GM21825 (cell line): ENCODE data around the gene MATCAP1.
A peak's percentile ranks its signal among the peaks of the same experiment; 100 is the strongest.

Experiments
- ATAC-seq: cut with Tn5 transposase; IDR thresholded peaks from one replicate; pipeline ENCODE4 v1.9.1; 2021; ENCODE audit warnings: mild to moderate bottlenecking, moderate library complexity; ENCODE audit not compliant: unreplicated experiment

Gene MATCAP1

DNA sequence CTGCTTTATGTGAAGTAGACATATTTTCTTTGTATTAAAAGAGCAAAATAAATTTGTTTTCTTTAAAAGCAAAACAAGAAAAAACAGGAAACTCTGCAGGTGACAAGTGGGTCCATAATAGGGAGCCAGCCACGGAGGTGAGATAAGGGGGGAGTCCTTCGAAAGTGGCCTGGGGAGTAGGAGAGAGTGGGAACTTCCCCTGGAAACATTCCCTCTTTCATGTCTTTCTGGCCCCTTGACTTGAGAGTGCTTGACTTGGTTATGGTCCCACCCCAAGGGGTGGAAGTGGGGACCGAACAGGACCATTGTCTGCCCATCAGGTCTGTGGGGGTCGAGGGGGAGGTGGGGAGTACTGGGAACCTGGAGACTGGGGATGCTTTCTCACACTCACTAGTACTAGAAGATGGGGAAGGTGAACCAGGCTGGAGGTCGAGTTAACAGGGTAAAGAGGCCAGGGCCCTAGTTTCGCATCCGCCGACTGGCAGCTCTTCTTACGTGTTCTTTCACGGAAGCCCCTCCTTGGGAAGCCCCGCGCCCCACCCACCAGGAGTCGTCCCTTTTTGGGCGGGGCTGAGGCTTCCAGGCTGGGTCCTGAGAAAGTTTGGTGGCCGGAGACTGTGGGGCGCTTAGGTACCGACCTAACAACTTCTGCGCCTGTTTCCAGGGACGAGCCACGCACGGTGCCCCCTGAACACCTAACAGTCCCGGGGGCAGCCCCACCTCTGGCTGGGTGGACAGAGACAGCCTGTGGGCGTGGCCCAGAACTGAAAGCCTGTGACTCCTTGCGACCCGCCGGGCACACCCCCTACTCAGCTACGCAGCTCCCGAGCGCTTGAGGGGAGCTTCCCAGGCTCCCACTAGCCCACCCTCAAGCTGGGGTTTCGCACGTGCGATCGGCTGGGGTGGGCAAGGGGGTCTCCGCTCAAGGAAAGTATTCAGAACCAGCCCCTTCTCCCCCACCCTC is 24.8 kb downstream of the MATCAP1 start:
- ATAC-seq = peak; percentile 38

DNA sequence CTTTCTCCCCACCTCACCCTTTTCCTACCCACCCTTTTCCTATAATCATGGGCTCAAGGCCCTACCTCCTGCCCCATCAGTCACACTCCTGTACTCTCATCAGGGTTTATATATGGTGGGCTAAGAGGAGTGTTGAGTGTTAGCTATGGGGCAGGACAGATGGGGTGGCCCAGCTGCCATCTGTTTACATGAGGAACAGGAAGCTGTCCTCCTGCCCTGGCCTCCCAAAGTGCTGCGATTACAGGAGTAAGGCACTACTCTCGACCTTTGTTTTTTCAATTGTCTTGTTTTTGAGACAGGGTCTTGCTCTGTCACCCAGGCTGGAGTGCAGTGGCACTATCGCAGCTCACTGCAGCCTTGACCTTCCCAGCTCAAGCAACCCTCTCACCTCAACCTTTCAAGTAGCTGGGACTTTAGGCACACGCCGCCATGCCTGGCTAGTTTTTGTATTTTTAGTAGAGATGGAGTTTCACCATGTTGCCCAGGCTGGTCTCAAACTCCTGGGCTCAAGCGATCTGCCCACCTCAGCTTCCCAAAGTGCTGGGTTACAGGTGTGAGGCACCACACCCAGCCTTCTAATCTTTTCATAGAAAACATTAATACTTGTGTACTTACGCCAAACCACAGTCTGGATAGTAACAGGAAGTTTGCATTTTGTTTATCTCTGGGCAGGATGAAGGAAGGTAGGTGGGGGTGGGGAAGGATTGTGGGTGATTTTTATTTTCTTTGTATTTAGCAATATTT is 25.7 kb downstream of the MATCAP1 start:
- ATAC-seq = no peak

DNA sequence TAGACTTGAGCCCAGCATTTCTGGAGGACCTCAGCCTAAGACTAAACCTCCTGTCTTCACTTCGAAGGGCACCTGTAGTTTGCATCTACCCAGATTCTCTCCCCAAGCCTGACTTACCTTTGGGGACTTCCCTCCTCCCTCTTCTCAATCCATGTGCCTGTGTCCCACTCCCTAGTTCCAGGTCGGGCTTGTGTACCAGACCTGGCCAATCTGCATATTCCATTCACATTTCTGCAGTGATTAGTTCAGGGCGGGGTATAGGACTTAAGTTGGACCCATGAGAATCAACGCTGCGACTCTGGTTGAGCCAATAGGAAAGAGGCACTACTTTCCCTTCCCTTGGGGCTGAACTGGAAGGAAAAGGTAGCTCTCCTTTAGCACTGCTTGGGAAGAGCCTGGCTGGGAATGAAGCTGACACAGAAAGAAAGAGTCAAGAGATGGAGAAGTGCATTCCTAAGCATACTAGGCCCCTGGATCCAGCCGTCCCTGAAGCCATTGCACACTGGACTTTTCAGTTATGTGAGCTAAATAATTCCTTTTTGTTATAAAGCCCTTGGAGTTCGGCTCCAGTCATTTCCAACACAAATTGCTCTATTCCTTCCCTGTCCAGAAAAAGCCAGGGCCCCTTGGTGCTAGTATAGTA is 26.5 kb downstream of the MATCAP1 start:
- no peak for ATAC-seq

DNA sequence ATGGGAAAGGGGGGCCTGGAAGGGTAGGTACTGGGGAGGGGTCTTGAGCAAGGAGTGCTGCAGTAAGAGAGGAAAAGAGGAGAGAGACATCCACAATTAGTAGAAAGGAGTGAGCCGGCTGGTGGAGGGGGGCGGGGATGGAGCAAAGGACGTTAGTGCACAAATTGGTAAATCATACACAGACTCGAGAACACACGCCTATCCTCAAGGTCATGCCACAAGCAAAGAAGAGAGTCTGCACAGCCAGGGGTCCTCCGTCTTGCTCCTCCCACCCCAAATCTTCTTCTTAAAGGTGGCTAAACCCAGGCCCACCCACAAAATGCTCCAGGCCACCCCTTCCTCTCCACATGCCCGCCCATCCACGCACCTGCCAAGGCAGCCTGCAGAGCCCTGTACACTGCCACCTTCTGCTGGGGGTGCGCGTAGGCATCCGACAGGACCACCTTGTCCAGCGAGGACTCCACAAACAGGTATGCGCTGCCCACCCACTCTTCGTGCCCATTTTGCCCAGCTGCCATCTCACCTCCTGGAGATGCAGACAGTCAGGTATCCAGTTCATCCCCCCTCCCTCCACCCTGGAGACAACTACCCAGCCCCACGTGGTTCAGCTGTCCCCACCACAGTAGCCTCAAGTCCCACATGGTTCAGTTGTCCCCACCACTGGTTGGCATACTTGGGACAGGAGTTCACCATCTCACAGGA is 27.5 kb downstream of the MATCAP1 start:
- ATAC-seq = no peak

DNA sequence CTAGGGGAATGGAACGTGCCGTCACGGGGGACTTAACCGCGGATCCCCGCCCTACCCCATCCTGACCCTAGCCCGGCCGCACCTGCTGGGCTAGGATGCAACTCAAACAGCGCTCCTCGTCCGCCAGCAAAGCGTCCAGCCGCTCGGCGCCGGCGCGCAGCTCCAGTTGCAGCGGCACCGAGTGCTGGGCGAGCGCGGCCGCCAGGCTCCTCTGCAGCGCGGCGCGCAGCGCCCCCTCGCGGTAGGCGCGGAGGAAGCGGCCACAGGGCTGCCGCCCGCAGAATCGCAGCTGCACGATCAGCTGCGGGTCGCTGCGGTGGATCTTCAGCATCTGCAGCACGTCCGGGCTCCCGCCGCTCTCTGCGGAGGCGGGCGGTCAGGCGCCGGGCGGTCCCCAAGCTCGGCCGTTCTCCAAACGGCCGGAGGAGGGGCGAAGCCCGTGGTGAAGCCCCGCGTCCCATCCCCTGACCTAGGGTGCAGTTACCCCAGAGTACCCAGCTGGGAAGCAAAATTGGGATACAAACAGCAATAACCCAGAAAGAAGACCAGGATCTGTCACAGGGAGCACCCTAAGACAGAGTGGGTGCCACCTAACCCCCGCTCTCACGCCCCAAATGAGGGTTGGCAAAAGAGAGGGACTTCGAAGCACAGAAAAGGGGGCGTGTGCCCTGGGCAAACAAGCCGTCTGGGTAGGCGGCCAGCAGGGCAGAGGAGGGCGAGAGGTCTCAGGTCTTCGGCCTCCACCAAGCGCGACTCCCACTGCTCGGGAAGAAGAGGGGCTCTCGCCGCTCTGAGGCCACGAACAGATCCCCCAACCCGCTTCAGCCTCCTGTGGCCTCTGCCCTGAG is 28.2 kb downstream of the MATCAP1 start:
- ATAC-seq = peak; percentile 25

DNA sequence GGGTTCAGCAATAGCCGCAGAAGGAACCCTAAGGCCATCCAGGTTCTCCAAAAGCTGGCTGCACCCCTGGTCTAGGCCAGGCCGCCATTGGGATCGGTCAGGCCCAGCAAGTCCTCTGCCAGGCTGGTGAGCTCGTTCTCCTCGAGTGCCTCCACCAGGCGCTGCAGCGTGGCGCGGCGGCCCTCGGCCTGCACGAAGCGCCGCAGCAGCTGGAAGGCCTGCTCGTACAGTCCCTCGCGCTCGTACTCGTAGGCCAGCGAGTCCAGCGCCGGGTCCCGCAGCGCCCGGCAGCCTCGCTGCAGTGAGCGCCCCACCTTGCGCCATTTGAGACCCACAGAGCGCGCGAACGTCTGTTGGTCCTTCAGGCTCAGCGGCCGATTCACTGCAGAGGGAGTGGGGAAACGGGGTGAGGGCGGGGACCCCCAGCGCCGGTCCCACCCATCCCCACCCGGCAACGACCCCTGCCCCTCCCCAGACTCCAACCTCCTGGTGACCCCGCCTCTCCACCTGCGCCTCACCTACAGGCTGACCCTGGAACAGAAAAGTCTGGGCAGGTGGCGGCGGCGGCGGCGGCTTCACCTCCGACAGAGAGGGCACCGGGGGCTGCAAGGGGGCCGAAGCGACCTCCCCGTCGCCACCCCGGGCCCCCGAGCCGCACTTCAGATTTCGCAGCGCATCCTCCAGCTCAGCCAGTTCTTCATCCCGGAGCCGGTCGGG is 29.0 kb downstream of the MATCAP1 start:
- ATAC-seq = no peak

GRCh38 chr16:67151431-67152097 is 32.2 kb downstream of the MATCAP1 start:
- no peak for ATAC-seq

GRCh38 chr16:67150833-67151396 is 32.8 kb downstream of the MATCAP1 start, which contains the start of gene B3GNT9:
Gene B3GNT9 (minus strand): TSS chr16:67150998. CDS start chr16:67150485, 513 bp downstream.
- peak; percentile 40 for ATAC-seq

DNA sequence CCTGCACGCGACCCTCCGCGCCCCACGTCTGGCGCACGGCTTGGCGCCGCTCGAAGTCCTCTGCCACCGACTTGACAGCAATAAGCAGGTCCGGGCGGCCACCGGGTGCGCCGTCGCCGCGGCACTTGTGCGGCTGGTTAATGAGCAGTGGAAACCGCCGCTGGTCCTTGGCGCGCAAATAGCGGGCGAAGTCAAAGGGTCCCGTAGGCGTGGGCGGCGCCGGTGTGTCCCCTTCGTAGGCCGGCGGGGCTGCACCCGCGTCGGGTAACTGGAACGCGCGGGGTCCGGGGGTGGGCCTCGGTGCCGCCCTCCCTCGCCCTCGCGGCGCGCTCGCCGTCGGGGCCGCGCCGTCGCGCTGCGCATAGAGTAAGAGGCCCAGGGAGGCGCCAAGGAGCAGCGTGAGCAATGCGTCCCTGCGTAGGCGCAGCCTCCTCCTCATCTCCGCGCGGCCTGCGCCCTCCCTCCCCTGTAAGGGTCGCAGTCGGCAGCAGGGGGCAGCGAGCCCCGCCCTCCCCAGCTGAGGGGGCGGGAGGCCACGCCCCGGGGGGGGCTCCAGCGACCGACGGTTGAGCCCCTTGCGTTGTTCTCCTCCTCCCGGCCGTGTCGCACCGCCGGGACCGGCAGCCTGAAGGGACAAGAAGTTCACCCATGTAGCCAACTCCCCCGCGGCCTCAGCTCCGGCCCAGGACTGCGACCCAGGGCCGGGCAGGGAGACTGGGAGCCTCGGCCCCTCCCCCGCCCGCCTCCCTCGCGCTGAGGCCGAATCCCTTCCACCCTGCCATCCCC is 33.5 kb downstream of the MATCAP1 start:
- peak; percentile 29 for ATAC-seq

DNA sequence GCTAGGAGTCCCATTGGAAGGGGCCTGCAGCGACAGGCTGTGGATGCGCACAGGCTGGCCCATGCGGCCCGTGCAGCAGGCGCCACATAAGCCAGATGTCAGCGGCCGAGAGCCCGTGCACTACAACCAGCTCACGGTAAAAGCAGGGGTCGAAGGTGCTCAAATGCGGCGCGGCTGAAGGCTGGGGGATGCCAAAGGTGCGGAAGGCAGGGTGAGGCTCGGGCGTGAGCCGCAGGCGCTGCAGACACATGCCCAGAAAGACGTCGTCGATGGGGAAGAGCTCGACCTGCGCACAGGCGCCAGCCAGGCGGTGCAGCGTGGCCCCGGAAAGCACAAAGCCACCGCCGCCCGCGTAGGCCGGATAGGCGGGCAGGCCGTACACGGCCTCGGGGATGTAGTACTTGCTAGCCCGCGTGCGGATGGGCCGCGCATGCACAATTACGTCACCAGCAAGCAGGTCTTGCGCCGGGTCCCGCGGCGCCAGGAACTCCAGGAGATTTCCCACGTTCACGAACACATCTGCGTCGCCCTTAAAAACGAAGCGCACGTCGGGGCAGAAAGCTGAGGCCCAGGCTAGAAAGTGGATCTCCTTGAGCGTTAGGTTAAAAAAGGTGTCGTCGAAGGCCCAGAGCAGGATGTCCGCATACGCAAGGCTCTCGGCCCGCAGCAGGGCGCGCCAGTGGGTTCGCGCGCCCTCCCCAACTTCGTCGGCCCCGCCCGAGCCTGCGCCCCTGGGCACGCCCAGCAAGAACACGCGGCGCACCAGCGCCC is 34.3 kb downstream of the MATCAP1 start:
- no peak for ATAC-seq

DNA sequence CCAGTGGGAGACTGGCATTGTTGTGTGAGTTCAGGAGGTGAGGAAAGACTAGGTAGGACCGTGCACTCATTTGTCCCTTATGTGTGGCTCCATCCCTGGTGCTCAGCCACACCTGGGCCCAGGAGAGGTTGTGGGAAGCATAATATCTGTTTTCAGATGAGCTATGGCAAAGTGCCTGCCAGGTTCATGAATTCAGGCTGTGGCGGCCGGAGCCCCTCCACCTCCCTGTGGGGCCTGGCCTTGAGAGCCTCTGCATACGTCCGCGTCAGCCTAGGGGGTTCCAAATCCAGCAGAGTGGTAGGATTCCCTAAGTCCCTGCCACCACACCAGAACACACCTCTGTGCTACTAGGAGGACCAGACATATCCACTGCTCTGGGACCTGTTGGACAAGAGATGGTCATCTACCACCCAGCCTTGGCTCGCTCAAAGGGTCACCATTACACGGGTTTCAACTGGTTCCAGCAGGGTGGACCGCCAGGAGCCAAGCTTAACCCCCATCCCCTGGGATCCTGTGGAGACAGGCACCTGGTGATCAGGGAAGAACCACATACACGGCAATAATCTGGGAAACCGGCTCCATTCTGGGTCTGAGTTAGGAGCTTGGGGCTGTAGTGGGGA is 35.0 kb downstream of the MATCAP1 start:
- no peak for ATAC-seq

DNA sequence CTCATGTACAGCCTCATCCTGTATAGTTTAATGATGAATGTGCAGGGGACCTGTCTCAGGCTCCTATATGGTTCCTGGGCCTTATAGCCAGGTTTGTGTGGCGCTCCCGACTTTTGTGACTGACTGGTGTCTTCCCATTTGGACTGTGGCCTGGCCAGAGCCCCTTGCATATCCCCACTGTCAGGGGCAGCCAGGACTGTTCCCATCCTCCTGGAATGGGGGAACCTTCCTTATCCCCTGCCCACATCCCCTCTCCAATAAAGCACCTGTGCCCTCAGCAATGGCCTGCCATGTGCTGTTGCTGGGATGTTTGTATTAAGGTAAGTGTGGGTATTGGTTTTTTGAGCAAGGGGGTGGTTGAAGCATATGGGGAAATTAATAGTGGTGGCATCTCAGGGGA is 35.5 kb downstream of the MATCAP1 start:
- ATAC-seq = no peak

DNA sequence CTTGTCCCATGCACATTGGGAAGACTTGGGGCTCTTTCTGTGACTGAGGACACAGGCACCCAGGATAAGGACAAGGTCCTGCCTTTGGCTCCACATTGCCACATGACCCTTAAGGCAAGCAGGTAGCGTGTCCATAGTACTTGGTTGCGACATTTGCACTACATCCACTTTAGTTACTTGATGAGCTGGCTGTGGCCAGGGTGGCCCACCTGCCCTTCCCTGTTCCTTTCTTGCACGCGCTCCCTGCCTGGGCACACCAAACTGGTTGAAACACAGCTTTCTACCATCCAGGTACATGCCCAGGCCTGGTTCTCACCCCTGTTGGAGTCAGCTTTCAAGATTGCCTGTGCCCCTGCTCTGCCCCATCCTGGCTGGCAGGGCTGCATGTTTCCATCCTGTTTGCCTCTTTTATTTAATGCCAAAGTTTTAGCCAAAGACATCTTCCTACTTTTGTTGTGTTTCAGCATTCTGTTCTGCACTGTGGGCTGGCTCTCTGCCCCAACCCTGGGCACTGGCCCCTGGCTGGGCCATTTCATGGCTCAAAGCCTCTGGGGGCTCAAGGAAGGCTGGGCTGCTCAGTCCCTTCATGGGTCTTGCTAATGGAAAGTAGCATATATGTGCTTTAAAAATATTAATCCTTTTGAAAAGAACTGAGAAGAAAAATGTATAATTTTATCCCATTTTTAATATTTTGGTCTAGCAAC is 36.2 kb downstream of the MATCAP1 start:
- no peak for ATAC-seq

DNA sequence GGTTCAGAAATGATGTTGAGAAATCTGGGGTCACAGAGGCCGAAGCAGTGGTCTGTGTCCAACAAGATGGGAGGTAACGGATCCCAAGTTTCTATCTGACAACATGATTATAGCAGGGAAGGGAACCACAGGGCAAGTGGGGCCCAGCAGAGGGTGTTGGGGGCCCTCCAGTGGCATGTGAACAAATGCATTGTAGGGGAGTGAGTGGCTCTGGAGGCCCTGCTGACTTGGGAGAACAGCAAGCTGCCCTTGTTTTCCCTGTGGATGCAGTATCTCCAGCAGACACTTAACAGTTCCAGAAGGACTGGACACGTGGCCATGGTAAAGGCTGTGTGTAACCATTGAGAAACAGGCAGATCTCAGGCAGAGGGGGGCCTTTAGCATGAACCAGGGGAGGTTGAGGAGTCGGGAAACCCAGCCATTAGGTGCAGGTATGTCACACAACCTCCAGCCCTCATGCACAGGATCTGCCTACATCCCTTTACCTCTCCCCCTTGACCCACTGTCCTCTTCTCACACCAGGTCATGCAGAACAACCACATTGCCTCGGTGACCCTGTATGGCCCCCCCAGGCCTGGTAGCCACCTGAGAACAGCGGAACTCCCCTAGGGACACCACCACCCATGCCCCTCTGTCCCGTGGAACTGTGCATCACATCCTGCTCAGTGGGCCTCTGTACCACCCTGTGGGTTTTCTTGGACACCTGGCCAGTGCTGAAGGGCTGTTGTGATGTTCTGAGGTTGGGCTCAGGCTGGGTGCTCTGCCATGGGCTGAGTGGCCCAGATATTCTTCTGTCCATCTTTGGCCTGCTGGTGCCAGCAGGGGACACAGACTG is 37.0 kb downstream of the MATCAP1 start:
- ATAC-seq = no peak

DNA sequence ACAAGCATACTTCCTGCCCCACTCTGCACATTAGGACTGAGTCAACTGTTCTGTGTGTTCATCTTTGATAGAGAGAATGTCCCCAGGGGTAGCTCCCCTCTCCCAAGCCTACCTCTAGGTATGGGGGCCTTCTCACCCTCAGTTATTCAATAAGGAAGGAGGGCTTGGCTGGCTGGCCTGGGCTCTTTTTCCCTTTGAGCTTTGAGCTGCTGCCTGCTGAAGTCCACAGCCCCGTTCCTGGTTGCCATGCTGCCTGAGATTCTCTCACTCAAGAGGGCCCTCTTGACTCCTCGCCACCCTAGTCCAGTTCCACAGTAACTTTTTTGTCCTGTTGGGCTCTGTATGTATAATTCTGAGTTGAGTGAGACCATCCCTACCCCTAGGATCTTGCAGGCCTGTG is 38.0 kb downstream of the MATCAP1 start:
- ATAC-seq = no peak
